GM12872 (cell line): ENCODE data around the gene CBLIF.

Experiments
- CTCF ChIP-seq: IDR thresholded peaks from 3 replicates; pipeline ENCODE4 v1.5.1; 2011; ENCODE audit warnings: low read depth, mild to moderate bottlenecking, low read length, moderate library complexity; ENCODE audit not compliant: insufficient read depth

The CBLIF gene

GRCh38 chr11:59845399-59845798, at the start of gene CBLIF:
Gene CBLIF (minus strand): TSS chr11:59845499. CDS start chr11:59845453, 46 bp downstream.
- no peak for TF ChIP-seq CTCF

DNA sequence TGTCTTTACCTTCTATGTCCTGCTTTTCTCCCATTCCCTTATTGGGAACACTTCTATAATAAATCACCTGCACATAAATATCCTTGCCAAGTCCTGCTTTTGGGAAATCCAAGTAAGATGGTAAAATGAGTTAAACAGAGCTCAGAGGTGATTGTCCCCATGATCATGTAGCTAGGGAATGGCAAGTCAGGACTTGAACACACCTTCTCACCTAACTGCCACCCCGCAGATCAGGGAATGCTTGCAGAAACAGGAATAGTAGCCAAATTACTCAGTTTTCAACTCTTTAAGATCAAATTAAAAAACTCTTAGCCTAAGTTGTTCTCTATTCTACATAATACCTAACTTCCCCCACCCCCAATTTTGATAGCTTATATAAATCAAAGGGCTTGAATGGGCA, 49.3 kb upstream of the CBLIF start:
- no peak for TF ChIP-seq CTCF

DNA sequence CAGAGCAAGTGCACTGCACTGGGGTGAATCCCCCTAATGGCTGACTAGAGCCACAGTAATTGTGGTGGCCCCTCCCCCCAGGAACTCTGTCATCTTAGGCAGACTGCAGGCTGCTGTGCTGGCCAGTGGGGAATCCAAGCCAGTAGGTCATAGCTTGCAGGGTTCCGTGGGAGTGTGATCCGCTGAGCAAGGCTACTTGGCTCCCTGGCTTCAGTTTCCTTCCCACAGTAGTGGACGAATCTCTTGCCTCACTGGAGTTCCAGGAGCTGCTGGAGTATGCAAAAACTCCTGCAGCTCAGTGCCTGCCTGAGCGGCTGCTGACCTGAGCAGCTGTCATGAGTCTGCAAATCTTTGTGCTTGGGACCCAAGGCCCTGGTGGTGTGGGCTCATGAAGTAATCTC, 46.5 kb upstream of the CBLIF start:
- no peak for TF ChIP-seq CTCF

DNA sequence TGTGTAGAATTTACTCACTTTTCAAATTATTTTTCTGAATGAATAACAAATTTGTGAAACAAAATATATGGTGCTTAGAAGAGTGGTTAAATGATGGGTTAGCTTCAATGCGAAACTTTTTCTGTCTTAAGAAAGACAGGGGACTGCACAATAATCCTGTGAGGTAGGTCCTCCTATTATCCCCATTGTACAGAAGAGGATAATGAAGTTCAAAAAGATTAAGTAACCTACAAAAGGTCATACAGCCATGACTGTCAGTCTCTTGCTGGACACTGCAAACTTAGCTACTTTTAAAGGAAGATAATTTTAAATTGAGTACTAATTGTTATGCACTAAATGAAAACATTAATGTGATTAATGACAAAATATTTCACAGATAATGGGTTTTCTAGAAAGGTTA, 38.3 kb upstream of the CBLIF start:
- TF ChIP-seq CTCF = no peak

GRCh38 chr11:59879567-59879966, 34.3 kb upstream of the CBLIF start:
- TF ChIP-seq CTCF = no peak

DNA sequence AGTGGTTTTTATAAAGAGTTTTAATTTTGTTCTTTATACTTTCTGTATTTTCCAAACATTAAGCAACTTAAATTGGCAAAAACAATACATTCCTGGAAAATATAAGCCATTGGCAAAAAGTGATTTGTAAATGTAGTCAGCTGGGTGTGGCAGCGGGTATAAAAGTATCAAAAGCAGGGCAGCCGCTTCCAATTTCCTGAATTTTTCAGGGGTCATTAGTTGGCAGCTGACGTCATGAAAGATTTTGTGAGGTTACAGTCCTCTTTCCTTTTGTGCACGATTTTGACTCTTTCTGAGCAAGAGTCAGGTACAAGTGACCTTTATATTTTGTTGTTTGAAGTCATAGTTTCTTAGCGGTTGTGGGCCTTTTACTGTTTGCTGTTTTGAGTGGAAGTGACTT, 33.3 kb upstream of the CBLIF start, which contains the start of gene OOSP3:
Gene OOSP3 (plus strand): TSS at position 208 of the 400 bp plus-strand sequence. CDS start 27 bp downstream, at position 235.
- TF ChIP-seq CTCF = no peak

DNA sequence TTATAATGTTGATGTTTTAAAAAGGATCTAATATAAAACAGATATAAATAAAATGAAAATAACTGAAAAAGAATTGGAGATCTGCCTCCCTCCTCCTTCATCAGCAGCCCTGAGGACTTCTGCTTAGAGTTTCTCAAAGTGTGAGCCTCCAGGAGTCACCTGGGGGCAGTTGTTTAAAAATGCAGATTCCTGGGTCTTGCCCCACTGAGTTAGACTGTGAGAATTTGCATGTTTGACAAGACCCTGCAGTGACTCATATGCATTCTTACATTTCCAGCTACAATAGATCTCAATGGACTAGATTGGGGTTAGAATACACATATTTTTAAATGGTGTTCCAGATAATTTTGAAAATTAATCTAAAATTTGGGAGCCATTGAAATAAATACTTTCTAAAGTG, 32.5 kb upstream of the CBLIF start:
- no peak for TF ChIP-seq CTCF

DNA sequence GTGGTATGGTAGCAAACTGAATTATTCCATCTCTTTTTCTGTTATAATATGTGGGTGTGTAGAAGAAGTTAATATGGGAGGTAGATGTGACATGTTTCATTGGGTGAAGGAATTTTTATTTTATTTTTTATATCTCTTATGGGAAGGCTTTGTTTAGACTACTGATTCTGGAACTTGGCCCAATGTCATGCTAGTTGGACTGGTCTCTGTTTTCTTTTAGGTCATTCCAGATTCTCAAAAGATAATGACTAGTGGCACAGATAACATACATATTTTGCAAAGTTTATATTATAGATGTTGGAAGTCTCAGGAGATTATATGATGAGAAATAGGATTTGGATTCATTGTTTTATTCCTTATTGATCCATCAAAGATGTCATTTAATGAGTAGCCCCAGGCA, 32.0 kb upstream of the CBLIF start:
- TF ChIP-seq CTCF = no peak
